Mesendoderm (in vitro differentiated cells): ENCODE measurements around the gene CPEB4.

Experiments used
- DNase-seq: peaks from one replicate; pipeline ENCODE4 v3.0.0; 2013
- H2AK5ac ChIP-seq: 2 replicates; pipeline ENCODE4 v1.6.1; 2013; ENCODE audit warnings: low read length, inconsistent platforms
- H2BK120ac ChIP-seq: 2 replicates; pipeline ENCODE4 v1.6.1; 2013; ENCODE audit warnings: low read depth, mild to moderate bottlenecking, low read length, moderate library complexity, mixed read lengths
- H2BK15ac ChIP-seq: replicated peaks from 2 replicates; pipeline ENCODE4 v1.6.1; 2013; ENCODE audit warnings: low read depth, mild to moderate bottlenecking, moderate library complexity
- H2BK5ac ChIP-seq: 2 replicates; pipeline ENCODE4 v1.6.1; 2013; ENCODE audit warnings: low read length, inconsistent platforms
- H3K18ac ChIP-seq: 2 replicates; pipeline ENCODE4 v1.6.1; 2013; ENCODE audit warnings: mild to moderate bottlenecking, low read length, mixed read lengths
- H3K23ac ChIP-seq: one replicate; pipeline ENCODE4 v1.6.1; 2013; ENCODE audit warnings: low read length
- H3K27ac ChIP-seq: 2 replicates; pipeline ENCODE4 v1.5.1; 2013; ENCODE audit warnings: low read depth, mild to moderate bottlenecking, inconsistent platforms, low read length, moderate library complexity
- H3K27me3 ChIP-seq: 2 replicates; pipeline ENCODE4 v1.6.1; 2013; ENCODE audit warnings: low read length, control low read depth, mild to moderate bottlenecking, inconsistent platforms; ENCODE audit not compliant: insufficient read depth, poor library complexity
- H3K36me3 ChIP-seq: 2 replicates; pipeline ENCODE4 v1.6.1; 2013; ENCODE audit warnings: low read length, inconsistent platforms; ENCODE audit not compliant: control insufficient read depth, insufficient read depth
- H3K4ac ChIP-seq: one replicate; pipeline ENCODE4 v1.6.1; 2013; ENCODE audit warnings: low read depth, mild to moderate bottlenecking, low read length, moderate library complexity
- H3K4me1 ChIP-seq: 2 replicates; pipeline ENCODE4 v1.6.1; 2013; ENCODE audit warnings: low read depth, low read length, inconsistent platforms; ENCODE audit not compliant: control insufficient read depth
- H3K4me2 ChIP-seq: 2 replicates; pipeline ENCODE4 v1.6.1; 2013; ENCODE audit warnings: low read length
- H3K4me3 ChIP-seq: 2 replicates; pipeline ENCODE4 v1.5.1; 2013; ENCODE audit warnings: mild to moderate bottlenecking, low read length
- H3K56ac ChIP-seq: one replicate; pipeline ENCODE4 v1.6.1; 2013; ENCODE audit warnings: low read length
- H3K79me1 ChIP-seq: 2 replicates; pipeline ENCODE4 v1.6.1; 2013; ENCODE audit warnings: low read length, inconsistent platforms
- H3K79me2 ChIP-seq: 2 replicates; pipeline ENCODE4 v1.6.1; 2013; ENCODE audit warnings: mild to moderate bottlenecking, low read length; ENCODE audit not compliant: control insufficient read depth, insufficient read depth
- H3K9ac ChIP-seq: 2 replicates; pipeline ENCODE4 v1.6.1; 2013; ENCODE audit warnings: low read length, inconsistent platforms
- H4K5ac ChIP-seq: one replicate; pipeline ENCODE4 v1.6.1; 2013; ENCODE audit warnings: low read length
- H4K8ac ChIP-seq: one replicate; pipeline ENCODE4 v1.6.1; 2013; ENCODE audit warnings: low read depth, mild to moderate bottlenecking, control low read depth, low read length, moderate library complexity
- WGBS: extraction: QIAGEN DNeasy Blood & Tissue Kit; methylation state at CpG from one replicate; pipeline ENCODE4 v1.1.7; 2013; ENCODE audit warnings: low lambda C conversion rate, missing lambda C conversion rate; ENCODE audit not compliant: insufficient coverage; ENCODE audit errors: extremely low coverage; 5-methylcytosine and 5-hydroxymethylcytosine counted together

The CPEB4 gene

GRCh38 chr5:173857234-173857633 is 30.9 kb upstream of the CPEB4 start:
- no peak overlapping the region for H3K4ac ChIP-seq
- H3K23ac ChIP-seq, result no peak overlapping the region
- no peak overlapping the region for H2AK5ac ChIP-seq
- no peak overlapping the region for H2BK120ac ChIP-seq
- no peaks in the 10 kb centered on the region for H3K27me3 ChIP-seq
- H2BK15ac ChIP-seq, result no peak overlapping the region
- no peak overlapping the region for H2BK5ac ChIP-seq
- no peaks in the 10 kb centered on the region for H3K79me1 ChIP-seq
- no peak overlapping the region for H4K5ac ChIP-seq
- no peak overlapping the region for H3K4me3 ChIP-seq
- no peak for DNase-seq
- H3K4me1 ChIP-seq, result peaks cover 5% of the 10 kb centered on the region
- no peaks in the 10 kb centered on the region for H3K36me3 ChIP-seq
- H4K8ac ChIP-seq, result no peak overlapping the region
- H3K18ac ChIP-seq, result no peak overlapping the region
- no CpG with 5 or more reads among the region's 3 CpGs for WGBS
- H3K4me2 ChIP-seq, result no peak overlapping the region
- no peaks in the 10 kb centered on the region for H3K79me2 ChIP-seq
- no peak overlapping the region for H3K56ac ChIP-seq
- H3K9ac ChIP-seq, result no peak overlapping the region
- no peak overlapping the region for H3K27ac ChIP-seq

- Histone ChIP-seq H3K4me2 (no peak overlapping the region), H3K23ac (no peak overlapping the region), H2AK5ac (no peak overlapping the region), H3K4ac (no peak overlapping the region), H3K27ac (no peak overlapping the region), H3K18ac (no peak overlapping the region), H3K36me3 (no peaks in the 10 kb centered on the region), H2BK5ac (no peak overlapping the region), H3K9ac (no peak overlapping the region), H3K56ac (no peak overlapping the region), H4K8ac (no peak overlapping the region), H3K4me3 (no peak overlapping the region), H2BK120ac (no peak overlapping the region), H3K27me3 (no peaks in the 10 kb centered on the region), H3K79me1 (no peaks in the 10 kb centered on the region), H3K79me2 (no peaks in the 10 kb centered on the region), H2BK15ac (no peak overlapping the region), H3K4me1 (peaks cover 5% of the 10 kb centered on the region), H4K5ac (no peak overlapping the region)
- peak; percentile 47 for DNase-seq
- WGBS, result no CpG with 5 or more reads among the region's 6 CpGs
Observed at GRCh38 chr5:173858021-173858669, 30.0 kb upstream of the CPEB4 start.

GRCh38 chr5:173858670-173859407 is 29.3 kb upstream of the CPEB4 start:
- Histone ChIP-seq H3K79me1 (no peaks in the 10 kb centered on the region), H2AK5ac (no peak overlapping the region), H3K9ac (no peak overlapping the region), H3K27me3 (no peaks in the 10 kb centered on the region), H3K23ac (no peak overlapping the region), H3K36me3 (no peaks in the 10 kb centered on the region), H2BK15ac (no peak overlapping the region), H3K4ac (no peak overlapping the region), H2BK5ac (no peak overlapping the region), H3K18ac (no peak overlapping the region), H2BK120ac (no peak overlapping the region), H3K27ac (no peak overlapping the region), H3K56ac (no peak overlapping the region), H3K4me1 (peaks cover 5% of the 10 kb centered on the region), H3K4me3 (no peak overlapping the region), H4K5ac (no peak overlapping the region), H3K79me2 (no peaks in the 10 kb centered on the region), H3K4me2 (no peak overlapping the region), H4K8ac (no peak overlapping the region)
- no peak for DNase-seq
- WGBS, result no CpG with 5 or more reads among the region's 4 CpGs

GRCh38 chr5:173859408-173860159 is 28.6 kb upstream of the CPEB4 start:
- Histone ChIP-seq H3K4me3 (no peak overlapping the region), H4K5ac (no peak overlapping the region), H3K4ac (no peak overlapping the region), H3K36me3 (no peaks in the 10 kb centered on the region), H3K27me3 (no peaks in the 10 kb centered on the region), H3K9ac (no peak overlapping the region), H2BK5ac (no peak overlapping the region), H3K79me1 (no peaks in the 10 kb centered on the region), H3K27ac (no peak overlapping the region), H3K23ac (no peak overlapping the region), H3K18ac (no peak overlapping the region), H2AK5ac (no peak overlapping the region), H3K79me2 (no peaks in the 10 kb centered on the region), H2BK120ac (no peak overlapping the region), H2BK15ac (no peak overlapping the region), H4K8ac (no peak overlapping the region), H3K4me1 (peaks cover 5% of the 10 kb centered on the region), H3K4me2 (no peak overlapping the region), H3K56ac (no peak overlapping the region)
- peak; percentile 78 for DNase-seq
- no CpG with 5 or more reads among the region's 4 CpGs for WGBS

- no peak overlapping the region for H4K8ac ChIP-seq
- no peak overlapping the region for H3K27ac ChIP-seq
- H4K5ac ChIP-seq, result no peak overlapping the region
- no peaks in the 10 kb centered on the region for H3K27me3 ChIP-seq
- no peak overlapping the region for H3K56ac ChIP-seq
- H3K4me2 ChIP-seq, result no peak overlapping the region
- H3K79me1 ChIP-seq, result no peaks in the 10 kb centered on the region
- H2BK15ac ChIP-seq, result no peak overlapping the region
- peak overlapping the region; percentile 45 for H3K23ac ChIP-seq
- no peak overlapping the region for H3K9ac ChIP-seq
- no peak overlapping the region for H2AK5ac ChIP-seq
- no peak overlapping the region for H2BK120ac ChIP-seq
- H3K36me3 ChIP-seq, result no peaks in the 10 kb centered on the region
- no peak overlapping the region for H2BK5ac ChIP-seq
- peaks cover 5% of the 10 kb centered on the region for H3K4me1 ChIP-seq
- H3K79me2 ChIP-seq, result no peaks in the 10 kb centered on the region
- no peak overlapping the region for H3K4me3 ChIP-seq
- no peak overlapping the region for H3K4ac ChIP-seq
- WGBS, result no CpG with 5 or more reads among the region's 4 CpGs
- peak; percentile 44 for DNase-seq
- no peak overlapping the region for H3K18ac ChIP-seq
Observed at GRCh38 chr5:173862047-173862477, 26.1 kb upstream of the CPEB4 start.
